Activated CD8-positive, alpha-beta T cell treated with anti-CD3 and anti-CD28 coated beads, Interleukin-2, amount 10 ng/mL, durations not matched to agents 7 days and 5 days (primary cell): ENCODE data around the gene MTFP1. TPM values are rescaled to one million over a fixed set of nuclear protein-coding genes. Genes with fewer than 3 reads are reported as not detected.
"Not testable (repeated sequence)": the region's sequence is repeated elsewhere in the genome, so short reads cannot be mapped to it uniquely, and the experiment has no call there.

Experiments used
- ATAC-seq: fragments of 150-1000 bp; cut with Tn5 transposase; one replicate; pipeline ENCODE4 v1.10.0; 2021; ENCODE audit warnings: moderate library complexity
- CTCF ChIA-PET: fragments of 350-600 bp; sonication (Branson Sonifier 250); formaldehyde crosslinking; loops from one replicate; lab custom pipeline; 2021; ENCODE audit warnings: antibody characterized with exemption; lab: Charles Lee
- POLR2A ChIA-PET: fragments of 350-600 bp; sonication (Branson Sonifier 250); formaldehyde crosslinking; loops from one replicate; lab custom pipeline; 2021; ENCODE audit warnings: antibody characterized with exemption; lab: Charles Lee
- DNase-seq: peaks from one replicate; pipeline ENCODE4 v3.0.0-alpha.2; 2020
- H3K27ac Mint-ChIP-seq: one replicate; pipeline ENCODE4 v1.8.0; 2021; ENCODE audit warnings: mild to moderate bottlenecking, mixed read lengths
- H3K27me3 Mint-ChIP-seq: one replicate; pipeline ENCODE4 v1.8.0; 2021; ENCODE audit warnings: low read depth, mixed read lengths
- H3K36me3 Mint-ChIP-seq: one replicate; pipeline ENCODE4 v1.8.0; 2021; ENCODE audit warnings: low read depth, mixed read lengths
- H3K4me1 Mint-ChIP-seq: one replicate; pipeline ENCODE4 v1.8.0; 2021; ENCODE audit warnings: low read depth, mixed read lengths
- H3K4me3 Mint-ChIP-seq: one replicate; pipeline ENCODE4 v1.8.0; 2021; ENCODE audit warnings: mild to moderate bottlenecking, mixed read lengths
- H3K9me3 Mint-ChIP-seq: one replicate; pipeline ENCODE4 v1.8.0; 2022; ENCODE audit warnings: mixed read lengths; ENCODE audit not compliant: insufficient read depth
- total RNA-seq, 2 experiments: library from RNA; stranded (reverse); gene quantifications; one replicate each; pipeline ENCODE4 v1.2.3, GENCODE V29; 2021

The MTFP1 gene
- total RNA-seq, 2 experiments from 2014 or later: 67.4 to 68.0 TPM

GRCh38 chr22:30436196-30436595, 10.6 kb downstream of the MTFP1 start:
- Mint-ChIP-seq H3K27me3 (peaks cover 17% of the 10 kb centered on the region), H3K4me3 (peak overlapping the region; percentile 83), H3K36me3 (peaks cover 21% of the 10 kb centered on the region), H3K9me3 (peaks cover 8% of the 10 kb centered on the region), H3K27ac (peak overlapping the region; percentile 99), H3K4me1 (peaks cover 26% of the 10 kb centered on the region)
- POLR2A ChIA-PET: interaction anchor here (0.8 to 7.1 kb wide), 2 partner anchors 11 to 598 kb away, joined by 3 to 39 read pairs; partner anchors contain the start of genes ASCC2 and MTFP1
- peak; percentile 12 for ATAC-seq
- CTCF ChIA-PET: interaction anchor here (0.6 to 4.9 kb wide), 5 partner anchors 9 to 148 kb away, joined by 3 to 61 read pairs (median 7); partner anchors contain the start of gene MTFP1
- no peak for DNase-seq

- ChIA-PET CTCF (interaction anchor here (0.6 to 4.9 kb wide), 2 partner anchors 12 to 120 kb away, joined by 3 to 61 read pairs; partner anchors contain the start of gene MTFP1), POLR2A (interaction anchor here (0.7 to 7.1 kb wide), 2 partner anchors 14 to 40 kb away, joined by 3 to 39 read pairs; partner anchors contain the start of gene MTFP1)
Observed at GRCh38 chr22:30438559-30438958, 13.0 kb downstream of the MTFP1 start.

DNA sequence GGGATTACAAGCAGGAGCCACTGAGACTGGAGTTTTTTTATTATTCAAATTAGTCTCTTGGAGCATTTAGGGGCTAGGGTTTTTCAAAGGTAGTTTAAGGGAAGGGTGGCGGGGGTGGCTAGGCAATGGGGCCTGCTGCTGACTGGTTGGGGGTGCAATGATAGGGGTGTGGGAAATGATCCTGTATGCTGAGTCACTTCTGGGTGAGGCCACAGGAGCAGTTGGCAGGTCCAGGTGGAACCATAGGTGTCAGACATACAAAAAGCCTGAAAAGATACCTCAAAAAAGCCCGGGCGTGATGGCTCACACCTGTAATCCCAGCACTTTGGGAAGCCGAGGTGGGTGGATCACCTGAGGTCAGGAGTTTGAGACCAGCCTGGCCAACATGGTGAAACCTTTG, 13.7 kb downstream of the MTFP1 start:
- Mint-ChIP-seq H3K27me3 (peaks cover 21% of the 10 kb centered on the region), H3K36me3 (peaks cover 27% of the 10 kb centered on the region), H3K27ac (no peak overlapping the region), H3K4me3 (no peak overlapping the region), H3K4me1 (peaks cover 42% of the 10 kb centered on the region), H3K9me3 (peaks cover 12% of the 10 kb centered on the region)
- ATAC-seq: no peak
- ChIA-PET CTCF (interaction anchor here (0.6 to 4.9 kb wide), 2 partner anchors 13 to 121 kb away, joined by 3 to 61 read pairs; partner anchors contain the start of gene MTFP1), POLR2A (interaction anchor here (7.1 kb wide), 1 partner anchor 14 kb away, joined by 39 read pairs; the partner anchor contains the start of gene MTFP1)
- no peak for DNase-seq

More at GRCh38 chr22:30438559-30438958, 13.0 kb downstream of the MTFP1 start:
- H3K4me1 Mint-ChIP-seq: peaks cover 41% of the 10 kb centered on the region
- H3K4me3 Mint-ChIP-seq: no peak overlapping the region
- DNase-seq: no peak
- no peak for ATAC-seq
- H3K9me3 Mint-ChIP-seq: peaks cover 12% of the 10 kb centered on the region
- H3K27ac Mint-ChIP-seq: no peak overlapping the region
- peaks cover 27% of the 10 kb centered on the region for H3K36me3 Mint-ChIP-seq
- H3K27me3 Mint-ChIP-seq: peaks cover 21% of the 10 kb centered on the region

GRCh38 chr22:30439836-30440235, 14.3 kb downstream of the MTFP1 start:
- Mint-ChIP-seq H3K27ac (no peak overlapping the region), H3K4me3 (no peak overlapping the region), H3K4me1 (peaks cover 40% of the 10 kb centered on the region), H3K27me3 (peaks cover 21% of the 10 kb centered on the region), H3K9me3 (peaks cover 12% of the 10 kb centered on the region), H3K36me3 (peaks cover 22% of the 10 kb centered on the region)
- ATAC-seq: no peak
- no peak for DNase-seq
- POLR2A ChIA-PET: no interaction called here
- CTCF ChIA-PET: no interaction called here

- ChIA-PET CTCF (no interaction called here), POLR2A (no interaction called here)
- Mint-ChIP-seq H3K27ac (peak overlapping the region; percentile 57), H3K27me3 (peaks cover 25% of the 10 kb centered on the region), H3K4me3 (no peak overlapping the region), H3K4me1 (peaks cover 34% of the 10 kb centered on the region), H3K9me3 (peaks cover 8% of the 10 kb centered on the region), H3K36me3 (peaks cover 12% of the 10 kb centered on the region)
- no peak for DNase-seq
- no peak for ATAC-seq
Observed at GRCh38 chr22:30441088-30441487, 15.5 kb downstream of the MTFP1 start.

GRCh38 chr22:30444632-30445437, 19.3 kb downstream of the MTFP1 start:
- H3K27me3 Mint-ChIP-seq: peaks cover 18% of the 10 kb centered on the region
- DNase-seq (peak; percentile 70), ATAC-seq (peak; percentile 43)
- peaks cover 8% of the 10 kb centered on the region for H3K9me3 Mint-ChIP-seq
- H3K4me1 Mint-ChIP-seq: peaks cover 32% of the 10 kb centered on the region
- no peak overlapping the region for H3K27ac Mint-ChIP-seq
- CTCF ChIA-PET: interaction anchor here (0.6 to 4.2 kb wide), 20 partner anchors 8 to 190 kb away, joined by 3 to 44 read pairs (median 5); partner anchors contain the start of genes MTFP1, SEC14L2 and SLC35E4
- H3K36me3 Mint-ChIP-seq: peaks cover 8% of the 10 kb centered on the region
- POLR2A ChIA-PET: no interaction called here
- no peak overlapping the region for H3K4me3 Mint-ChIP-seq

GRCh38 chr22:30445438-30446145, 20.0 kb downstream of the MTFP1 start:
- Mint-ChIP-seq H3K9me3 (peaks cover 8% of the 10 kb centered on the region), H3K36me3 (peaks cover 8% of the 10 kb centered on the region), H3K27me3 (peaks cover 19% of the 10 kb centered on the region), H3K4me1 (peaks cover 32% of the 10 kb centered on the region), H3K4me3 (no peak overlapping the region), H3K27ac (no peak overlapping the region)
- DNase-seq (no peak), ATAC-seq (no peak)
- ChIA-PET POLR2A (no interaction called here), CTCF (interaction anchor here (0.7 to 4.2 kb wide), 15 partner anchors 8 to 309 kb away, joined by 3 to 44 read pairs (median 4); partner anchors contain the start of genes CASTOR1 and MTFP1)

DNA sequence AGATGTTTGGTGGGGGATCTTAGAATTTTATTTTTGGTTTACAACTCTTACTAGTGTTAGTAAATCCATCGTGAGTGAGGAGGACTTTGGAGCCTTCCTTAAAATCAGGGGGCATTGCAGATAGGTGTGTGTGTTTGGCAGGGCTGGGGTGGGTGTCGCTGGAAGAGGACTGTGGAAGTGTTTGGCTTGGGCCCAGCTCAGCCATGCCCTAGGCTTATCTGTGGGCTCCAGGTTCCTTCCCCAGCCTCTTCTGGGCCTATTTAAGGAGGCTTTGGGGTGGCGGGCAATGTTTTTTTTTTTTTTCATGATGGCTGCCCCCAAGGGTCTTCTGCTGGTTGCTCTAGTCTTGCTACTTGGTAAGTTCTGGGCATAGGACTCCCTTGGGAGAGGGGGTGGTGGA, 22.1 kb downstream of the MTFP1 start:
- H3K27ac Mint-ChIP-seq: no peak overlapping the region
- no peaks in the 10 kb centered on the region for H3K9me3 Mint-ChIP-seq
- H3K27me3 Mint-ChIP-seq: peaks cover 21% of the 10 kb centered on the region
- H3K4me3 Mint-ChIP-seq: no peak overlapping the region
- ChIA-PET CTCF (interaction anchor here (0.7 kb wide), 1 partner anchor 11 kb away, joined by 3 read pairs; no protein-coding TSS in a partner anchor), POLR2A (no interaction called here)
- no peaks in the 10 kb centered on the region for H3K36me3 Mint-ChIP-seq
- DNase-seq (no peak), ATAC-seq (no peak)
- peaks cover 19% of the 10 kb centered on the region for H3K4me1 Mint-ChIP-seq

GRCh38 chr22:30451488-30451887, 25.9 kb downstream of the MTFP1 start:
- H3K27me3 Mint-ChIP-seq: peaks cover 14% of the 10 kb centered on the region
- ATAC-seq: not testable (repeated sequence)

GRCh38 chr22:30452861-30453260, 27.3 kb downstream of the MTFP1 start:
- H3K4me1 Mint-ChIP-seq: no peaks in the 10 kb centered on the region
- H3K9me3 Mint-ChIP-seq: no peaks in the 10 kb centered on the region
- DNase-seq: no peak
- no peaks in the 10 kb centered on the region for H3K36me3 Mint-ChIP-seq
- POLR2A ChIA-PET: no interaction called here
- no peak for ATAC-seq
- no peak overlapping the region for H3K4me3 Mint-ChIP-seq
- CTCF ChIA-PET: interaction anchor here (1.6 to 2.3 kb wide), 2 partner anchors 8 to 33 kb away, joined by 7 to 13 read pairs; no protein-coding TSS in a partner anchor
- H3K27ac Mint-ChIP-seq: no peak overlapping the region
- peaks cover 15% of the 10 kb centered on the region for H3K27me3 Mint-ChIP-seq

More at GRCh38 chr22:30451488-30451887, 25.9 kb downstream of the MTFP1 start:
- H3K4me3 Mint-ChIP-seq, H3K9me3 Mint-ChIP-seq, H3K36me3 Mint-ChIP-seq, POLR2A ChIA-PET, CTCF ChIA-PET, H3K27ac Mint-ChIP-seq, H3K4me1 Mint-ChIP-seq, DNase-seq: not testable (repeated sequence)

GRCh38 chr22:30453731-30454510, 28.4 kb downstream of the MTFP1 start:
- peak; percentile 61 for DNase-seq
- H3K4me3 Mint-ChIP-seq: no peak overlapping the region
- H3K4me1 Mint-ChIP-seq: no peaks in the 10 kb centered on the region
- no peak overlapping the region for H3K27ac Mint-ChIP-seq
- H3K9me3 Mint-ChIP-seq: no peaks in the 10 kb centered on the region
- POLR2A ChIA-PET: no interaction called here
- peak; percentile 57 for ATAC-seq
- CTCF ChIA-PET: interaction anchor here (1.6 to 2.3 kb wide), 2 partner anchors 9 to 32 kb away, joined by 7 to 13 read pairs; no protein-coding TSS in a partner anchor
- no peaks in the 10 kb centered on the region for H3K36me3 Mint-ChIP-seq
- H3K27me3 Mint-ChIP-seq: peaks cover 15% of the 10 kb centered on the region
